Loucy (cell line): ENCODE results near the gene LHFPL5.

Experiments used
- EZH2phosphoT487 ChIP-seq: fragments of 200-600 bp; IDR thresholded peaks from 2 replicates; pipeline ENCODE4 v1.6.1; 2018; ENCODE audit warnings: antibody characterized with exemption, mild to moderate bottlenecking, moderate library complexity, borderline replicate concordance
- TF ChIP-seq, protein P1 (sequence below): fragments of 200-600 bp; sonication (generic); conservative IDR thresholded peaks from 2 replicates; pipeline ENCODE4 v1.5.1; 2014; ENCODE audit warnings: mild to moderate bottlenecking, antibody characterized with exemption, low read length

DNA sequence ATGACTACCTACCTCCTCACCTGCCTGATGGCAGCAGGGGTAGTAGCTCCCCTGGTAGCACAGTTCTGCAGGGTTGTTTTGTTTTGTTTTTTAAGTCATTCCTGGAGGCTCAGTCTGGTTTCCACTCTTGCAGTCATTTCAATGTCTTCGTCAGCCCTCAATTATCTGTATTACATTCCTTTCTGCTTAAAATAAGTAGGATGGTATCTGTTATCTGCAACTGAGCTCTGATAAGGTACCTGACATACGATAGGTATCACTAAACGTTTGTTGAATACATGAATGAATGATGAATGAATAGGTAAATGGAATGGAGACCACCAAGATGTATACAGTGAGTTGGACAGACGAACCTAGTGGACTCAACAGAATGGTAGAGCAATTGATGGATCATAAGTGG lies 35.9 kb upstream of the LHFPL5 start:
- TF ChIP-seq, protein P1, sequence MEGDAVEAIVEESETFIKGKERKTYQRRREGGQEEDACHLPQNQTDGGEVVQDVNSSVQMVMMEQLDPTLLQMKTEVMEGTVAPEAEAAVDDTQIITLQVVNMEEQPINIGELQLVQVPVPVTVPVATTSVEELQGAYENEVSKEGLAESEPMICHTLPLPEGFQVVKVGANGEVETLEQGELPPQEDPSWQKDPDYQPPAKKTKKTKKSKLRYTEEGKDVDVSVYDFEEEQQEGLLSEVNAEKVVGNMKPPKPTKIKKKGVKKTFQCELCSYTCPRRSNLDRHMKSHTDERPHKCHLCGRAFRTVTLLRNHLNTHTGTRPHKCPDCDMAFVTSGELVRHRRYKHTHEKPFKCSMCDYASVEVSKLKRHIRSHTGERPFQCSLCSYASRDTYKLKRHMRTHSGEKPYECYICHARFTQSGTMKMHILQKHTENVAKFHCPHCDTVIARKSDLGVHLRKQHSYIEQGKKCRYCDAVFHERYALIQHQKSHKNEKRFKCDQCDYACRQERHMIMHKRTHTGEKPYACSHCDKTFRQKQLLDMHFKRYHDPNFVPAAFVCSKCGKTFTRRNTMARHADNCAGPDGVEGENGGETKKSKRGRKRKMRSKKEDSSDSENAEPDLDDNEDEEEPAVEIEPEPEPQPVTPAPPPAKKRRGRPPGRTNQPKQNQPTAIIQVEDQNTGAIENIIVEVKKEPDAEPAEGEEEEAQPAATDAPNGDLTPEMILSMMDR = no peak
- TF ChIP-seq EZH2phosphoT487 = no peak
